SU-DHL-6 (cell line): ENCODE results near the gene HSPA1B.

Experiments
- EZH2phosphoT487 ChIP-seq: fragments of 200-600 bp; sonication (generic), shearing (Covaris generic); conservative IDR thresholded peaks from 2 replicates; pipeline ENCODE4 v1.6.1; 2018; ENCODE audit warnings: mild to moderate bottlenecking, antibody characterized with exemption, low read length, moderate library complexity, mixed read lengths
- TF ChIP-seq, protein P1 (sequence below): fragments of 200-600 bp; sonication (generic); IDR thresholded peaks from one replicate; pipeline ENCODE4 v1.5.1; 2017; ENCODE audit warnings: antibody characterized with exemption, mild to moderate bottlenecking, low read length, moderate library complexity; ENCODE audit not compliant: insufficient read depth, poor library complexity, severe bottlenecking

DNA sequence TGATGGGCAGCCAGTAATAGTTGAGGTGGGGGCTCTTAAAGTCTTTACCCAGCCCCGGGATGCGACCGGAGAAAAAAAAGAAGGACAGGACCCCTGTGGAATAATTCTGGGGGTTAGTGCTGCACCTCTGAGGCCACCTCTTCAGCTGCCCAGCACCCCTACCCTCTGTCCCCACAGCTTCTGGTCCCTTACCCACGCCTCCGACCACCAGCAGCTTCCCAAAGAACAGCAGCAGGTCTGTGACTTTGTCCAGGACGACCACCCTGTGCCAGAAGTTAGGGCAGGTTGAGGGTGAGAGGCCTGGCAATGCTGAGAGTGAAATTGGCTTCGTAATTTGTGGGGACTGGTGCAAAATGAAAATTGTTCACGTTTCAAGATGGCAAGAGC lies 37.3 kb downstream of the HSPA1B start:
- TF ChIP-seq, protein P1, sequence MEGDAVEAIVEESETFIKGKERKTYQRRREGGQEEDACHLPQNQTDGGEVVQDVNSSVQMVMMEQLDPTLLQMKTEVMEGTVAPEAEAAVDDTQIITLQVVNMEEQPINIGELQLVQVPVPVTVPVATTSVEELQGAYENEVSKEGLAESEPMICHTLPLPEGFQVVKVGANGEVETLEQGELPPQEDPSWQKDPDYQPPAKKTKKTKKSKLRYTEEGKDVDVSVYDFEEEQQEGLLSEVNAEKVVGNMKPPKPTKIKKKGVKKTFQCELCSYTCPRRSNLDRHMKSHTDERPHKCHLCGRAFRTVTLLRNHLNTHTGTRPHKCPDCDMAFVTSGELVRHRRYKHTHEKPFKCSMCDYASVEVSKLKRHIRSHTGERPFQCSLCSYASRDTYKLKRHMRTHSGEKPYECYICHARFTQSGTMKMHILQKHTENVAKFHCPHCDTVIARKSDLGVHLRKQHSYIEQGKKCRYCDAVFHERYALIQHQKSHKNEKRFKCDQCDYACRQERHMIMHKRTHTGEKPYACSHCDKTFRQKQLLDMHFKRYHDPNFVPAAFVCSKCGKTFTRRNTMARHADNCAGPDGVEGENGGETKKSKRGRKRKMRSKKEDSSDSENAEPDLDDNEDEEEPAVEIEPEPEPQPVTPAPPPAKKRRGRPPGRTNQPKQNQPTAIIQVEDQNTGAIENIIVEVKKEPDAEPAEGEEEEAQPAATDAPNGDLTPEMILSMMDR, result no peak
- no peak for TF ChIP-seq EZH2phosphoT487
